Measurements from ENCODE around the gene ESR1.
A peak's percentile ranks its signal among the peaks of the same experiment; 100 is the strongest.
"Not testable (repeated sequence)": the region's sequence is repeated elsewhere in the genome, so short reads cannot be mapped to it uniquely, and the experiment has no call there.

ESR1 gene

GRCh38 chr6:151899796-151900195 is 92.3 kb downstream of the ESR1 start:
- not testable (repeated sequence) for DNase-seq

DNA sequence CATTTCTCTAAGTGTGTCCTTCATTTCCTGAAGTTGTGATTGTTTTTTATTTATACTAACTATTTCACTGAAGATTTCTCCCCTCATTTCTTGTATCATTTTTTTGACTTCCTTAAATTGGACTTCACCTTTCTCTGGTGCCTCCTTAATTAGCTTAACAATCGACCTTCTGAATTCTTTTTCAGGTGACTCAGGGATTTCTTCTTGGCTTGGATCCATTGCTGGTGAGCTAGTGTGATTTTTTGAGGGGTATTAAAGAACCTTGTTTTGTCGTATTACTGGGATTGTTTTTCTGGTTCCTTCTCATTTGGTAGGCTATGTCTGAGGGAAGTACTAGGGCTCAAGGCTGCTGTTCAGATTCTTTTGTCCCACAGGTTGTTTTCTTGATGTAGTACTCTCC is 92.8 kb downstream of the ESR1 start:
- DNase-seq = no peak

DNA sequence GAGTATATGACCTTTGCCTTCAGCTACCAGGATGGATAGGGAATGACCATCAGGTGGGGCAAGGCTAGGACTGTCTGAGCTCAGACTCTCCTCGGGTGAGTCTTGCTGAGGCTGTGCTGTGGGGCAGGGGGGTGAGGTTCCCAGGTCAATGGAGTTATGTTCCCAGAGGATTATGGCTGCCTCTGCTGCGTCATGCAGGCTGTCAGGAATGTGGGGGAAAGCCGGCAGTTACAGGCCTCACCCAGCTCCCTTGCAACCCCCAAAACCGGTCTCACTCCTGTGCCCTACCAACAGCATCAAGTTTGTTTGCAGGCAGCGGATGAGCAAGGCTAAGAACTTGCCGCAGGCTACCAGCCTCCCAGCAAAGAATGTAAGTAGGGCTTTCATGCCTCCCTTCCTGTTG is 93.5 kb downstream of the ESR1 start:
- no peak for DNase-seq

GRCh38 chr6:151904631-151905030 is 97.1 kb downstream of the ESR1 start:
- no peak for DNase-seq

GRCh38 chr6:151905072-151905471 is 97.6 kb downstream of the ESR1 start:
- no peak for DNase-seq

- no peak for DNase-seq
These were observed 98.4 kb downstream of the ESR1 start for GRCh38 chr6:151905854-151906253.

GRCh38 chr6:151911401-151911800 is 103.9 kb downstream of the ESR1 start:
- no peak for DNase-seq

- DNase-seq = no peak
These were observed 107.0 kb downstream of the ESR1 start for GRCh38 chr6:151914484-151914883.

DNA sequence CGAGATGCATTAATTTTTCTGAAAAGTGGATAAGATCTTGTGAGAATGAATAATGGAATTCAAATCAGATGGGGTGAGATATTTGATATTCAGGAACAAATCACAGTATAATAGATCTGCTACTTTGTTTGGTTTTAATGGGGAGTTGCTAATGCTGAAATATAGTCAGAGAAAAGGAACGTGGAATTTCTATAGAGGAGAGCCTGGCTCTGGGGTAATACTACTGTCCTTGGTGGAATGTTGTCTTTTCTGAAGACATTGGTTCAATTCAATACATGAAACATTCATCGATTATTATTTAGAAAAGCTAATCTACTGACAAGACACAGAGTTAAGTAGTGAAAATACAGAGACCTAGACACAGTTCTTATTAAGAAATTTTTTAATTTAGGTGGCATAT is 108.6 kb downstream of the ESR1 start:
- no peak for DNase-seq

DNA sequence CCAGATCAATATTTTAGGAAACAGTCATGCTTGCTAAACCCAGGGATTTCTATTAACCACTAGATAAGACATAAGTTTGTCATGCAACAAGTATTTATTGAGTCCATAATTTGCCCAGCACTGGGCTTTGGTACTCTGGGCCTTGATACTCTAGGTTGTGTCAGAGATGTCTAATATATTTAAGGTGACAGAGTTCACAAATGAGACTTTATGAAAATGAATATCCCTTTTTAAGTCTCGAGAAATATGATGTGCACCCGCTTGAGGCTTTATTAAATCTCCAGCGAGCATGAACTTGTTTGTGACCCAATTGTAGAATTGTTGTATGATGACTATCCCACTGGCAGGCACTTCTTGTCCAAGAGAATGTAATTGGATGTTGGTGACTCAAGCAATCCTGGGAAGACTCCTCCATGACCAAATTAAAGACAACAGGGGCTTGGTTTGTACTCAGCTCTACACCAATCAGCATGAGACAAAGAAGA is 109.2 kb downstream of the ESR1 start:
- DNase-seq = no peak

DNA sequence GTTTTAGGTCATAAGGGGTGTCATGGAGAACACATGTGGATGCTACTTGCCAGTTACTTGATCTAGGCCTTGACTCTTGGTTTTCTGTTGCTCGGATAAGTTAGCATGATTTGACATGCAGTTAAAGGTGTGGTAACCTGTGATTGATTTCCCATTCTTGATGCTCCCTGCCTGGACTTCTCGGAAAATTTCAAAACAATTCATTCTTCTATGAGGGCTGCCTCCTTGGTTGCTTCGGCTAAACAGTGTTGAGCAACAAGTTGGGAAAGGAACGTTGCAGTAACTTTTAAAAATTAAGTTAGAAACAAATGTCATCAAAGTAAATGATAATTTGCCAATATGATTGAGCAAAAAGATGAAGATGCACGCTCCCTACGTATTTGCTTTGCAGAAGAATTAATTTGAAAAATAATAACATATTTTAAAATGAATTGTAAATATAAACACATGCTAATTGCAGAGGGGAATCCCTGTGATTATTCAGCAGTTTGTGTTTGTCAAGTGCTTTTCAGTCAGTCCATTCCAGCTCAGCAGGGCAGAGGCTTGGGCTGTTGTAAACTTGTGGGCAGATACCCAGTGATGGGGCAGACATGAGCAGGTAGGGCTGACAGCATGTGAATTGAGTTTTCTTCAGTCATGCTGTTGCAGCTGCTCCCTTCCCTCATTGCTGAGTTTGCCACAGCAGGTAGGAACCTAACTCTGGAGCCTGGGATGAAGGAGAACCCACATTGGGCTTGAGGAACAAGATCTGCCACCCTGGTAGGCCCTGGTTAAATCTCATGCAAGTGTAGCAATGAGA is 110.2 kb downstream of the ESR1 start:
- no peak for DNase-seq

DNA sequence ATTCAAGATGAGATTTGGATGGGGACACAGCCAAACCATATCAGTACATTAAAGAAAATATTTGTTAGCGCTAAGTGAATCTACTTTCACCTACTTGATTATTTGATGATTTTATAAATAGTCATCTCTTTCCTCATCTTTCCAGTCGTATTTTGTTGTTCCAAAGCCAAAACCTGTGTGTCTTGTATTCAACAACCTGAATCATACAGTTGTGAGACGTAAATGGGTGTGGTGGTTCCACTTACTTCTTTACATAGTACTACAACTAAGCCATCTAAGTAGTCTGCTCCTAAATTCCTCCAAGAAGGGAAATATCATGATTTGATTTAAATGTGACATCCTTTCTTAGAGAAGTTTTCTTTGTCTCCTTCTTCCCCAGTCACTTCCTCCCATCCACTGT is 132.8 kb downstream of the ESR1 start:
- no peak for DNase-seq

GRCh38 chr6:151948002-151948743 is 140.7 kb downstream of the ESR1 start:
- no peak for DNase-seq

- peak; percentile 9 for DNase-seq
These were observed 150.8 kb downstream of the ESR1 start for GRCh38 chr6:151958332-151958731.

DNA sequence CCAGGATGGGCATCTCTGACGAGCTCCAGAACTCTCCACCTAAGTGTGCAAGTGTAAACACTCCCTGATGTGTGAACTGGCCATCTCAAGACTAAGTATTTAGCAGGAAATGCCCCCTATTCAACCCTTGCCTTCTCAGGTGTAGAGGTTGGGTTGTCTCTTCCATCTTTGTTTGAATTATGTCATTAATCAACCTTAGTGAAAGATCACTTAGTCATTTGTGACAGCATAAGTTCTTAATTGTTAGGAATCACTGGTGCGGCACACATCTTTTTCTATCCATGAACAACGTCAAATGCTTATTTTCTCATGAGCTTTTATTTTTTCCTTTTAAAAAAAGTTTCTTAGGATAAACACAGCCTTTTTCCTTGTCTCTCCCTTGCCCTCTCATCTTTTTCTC is 151.6 kb downstream of the ESR1 start:
- no peak for DNase-seq

DNA sequence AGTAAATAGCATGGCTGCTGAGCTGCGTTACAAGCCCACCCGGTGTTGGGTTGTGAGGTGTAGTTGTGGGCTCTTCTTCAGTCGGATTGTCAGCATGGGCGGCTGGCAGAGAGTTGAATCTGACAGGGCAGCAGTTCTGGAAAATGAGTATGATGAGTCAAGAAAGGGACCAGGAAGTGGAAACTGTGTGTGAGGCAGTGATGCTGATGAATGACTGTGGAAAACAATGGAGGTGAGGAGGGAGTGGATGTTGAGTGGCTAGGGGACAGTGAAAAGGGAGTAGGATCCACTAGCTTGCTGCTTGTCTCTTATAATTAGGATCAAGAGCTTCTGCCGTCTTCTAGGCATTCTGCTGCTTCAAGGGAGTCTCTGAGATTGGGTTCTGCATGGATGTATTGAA is 154.3 kb downstream of the ESR1 start:
- DNase-seq = no peak

DNA sequence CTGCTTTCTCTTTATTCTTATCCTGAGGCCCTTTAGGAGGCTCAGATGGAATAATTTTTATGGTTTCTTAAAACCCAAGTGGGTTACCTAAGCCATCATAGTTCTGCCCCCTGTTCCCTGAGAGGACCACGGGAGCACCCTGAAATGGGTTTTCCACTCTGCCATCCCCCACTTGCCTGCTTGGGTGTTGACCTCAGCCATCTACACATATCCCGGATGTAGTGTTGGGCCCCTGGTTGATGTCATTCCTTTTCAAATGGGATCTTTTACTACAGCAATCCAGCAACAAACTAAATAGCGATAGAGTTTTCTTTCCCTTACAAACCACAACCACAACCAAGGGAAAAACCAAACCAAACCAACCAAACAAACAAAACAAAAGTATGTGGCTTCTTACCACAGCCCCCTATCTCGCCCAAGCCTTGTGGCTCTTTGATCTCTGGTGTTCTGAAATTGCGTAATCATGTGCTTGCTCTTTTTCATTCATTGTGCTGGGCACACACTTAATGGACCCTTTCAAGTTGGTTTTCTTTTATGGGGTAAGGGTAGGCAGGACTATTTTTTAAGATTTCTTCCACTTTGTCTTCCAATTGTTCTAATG is 154.9 kb downstream of the ESR1 start:
- DNase-seq = no peak

- DNase-seq = no peak
These were observed 155.5 kb downstream of the ESR1 start for GRCh38 chr6:151963001-151963400.

DNA sequence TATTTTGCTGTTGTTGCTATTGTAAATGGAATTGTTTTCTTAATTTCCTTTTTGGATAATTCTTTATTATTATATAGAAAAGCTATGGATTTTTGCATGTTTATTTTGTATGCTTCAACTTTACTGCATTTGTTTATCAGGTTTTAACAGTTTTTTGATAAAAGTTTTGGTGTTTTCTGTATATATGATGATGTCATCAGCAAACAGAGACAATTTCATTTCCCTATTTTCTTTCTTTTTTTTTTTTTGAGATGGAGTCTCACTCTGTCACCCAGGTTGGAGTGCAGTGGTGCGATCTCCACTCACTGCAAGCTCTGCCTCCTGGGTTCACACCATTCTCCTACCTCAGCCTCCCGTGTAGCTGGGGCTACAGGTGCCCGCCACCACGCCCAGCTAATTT is 156.9 kb downstream of the ESR1 start:
- DNase-seq = not testable (repeated sequence)

DNA sequence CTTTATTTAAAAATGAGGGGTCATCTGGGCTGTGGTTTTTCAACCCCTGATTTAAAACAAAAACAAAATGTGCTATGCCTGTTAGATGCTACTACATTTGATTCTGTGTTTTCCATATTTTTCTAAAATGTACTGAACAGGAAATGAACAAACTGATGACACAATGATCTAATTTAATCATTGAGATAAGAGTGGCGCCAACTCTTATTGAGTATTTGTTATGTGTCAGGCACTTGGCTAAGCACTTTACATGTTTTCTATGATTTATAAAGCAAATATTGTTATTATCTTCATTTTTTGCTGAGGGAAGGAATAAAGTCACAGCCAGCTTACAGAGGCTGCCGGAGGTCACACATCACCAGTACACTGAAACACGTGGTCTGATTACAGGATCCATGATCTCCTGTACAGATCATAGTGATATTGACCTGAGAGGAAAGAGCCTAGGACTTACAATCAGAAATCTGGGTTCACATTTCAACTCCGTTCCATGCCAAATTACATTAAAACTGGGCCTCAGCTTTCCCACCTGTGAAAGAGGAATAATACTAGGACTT is 166.7 kb downstream of the ESR1 start:
- DNase-seq = no peak

DNA sequence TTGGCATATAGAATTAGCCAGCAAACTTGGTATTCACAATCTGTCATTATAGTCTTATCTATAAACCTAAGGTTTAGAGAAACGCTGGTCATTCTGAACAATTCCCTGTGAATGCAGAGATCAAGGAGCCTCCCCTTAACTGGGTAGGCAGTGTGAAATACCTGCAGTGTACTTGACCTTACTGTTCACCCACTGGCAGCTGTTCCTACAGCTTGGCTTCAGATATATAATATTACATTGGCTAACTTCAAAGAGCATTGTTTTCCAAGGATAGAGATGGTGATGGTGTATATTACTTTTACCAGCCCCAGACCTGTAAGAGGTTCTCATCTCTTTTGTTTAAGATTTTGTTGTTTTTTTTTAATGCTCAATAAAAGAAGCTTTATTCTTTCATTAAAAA is 168.3 kb downstream of the ESR1 start:
- DNase-seq = no peak

- not testable (repeated sequence) for DNase-seq
These were observed 180.7 kb downstream of the ESR1 start for GRCh38 chr6:151988199-151988598.

DNA sequence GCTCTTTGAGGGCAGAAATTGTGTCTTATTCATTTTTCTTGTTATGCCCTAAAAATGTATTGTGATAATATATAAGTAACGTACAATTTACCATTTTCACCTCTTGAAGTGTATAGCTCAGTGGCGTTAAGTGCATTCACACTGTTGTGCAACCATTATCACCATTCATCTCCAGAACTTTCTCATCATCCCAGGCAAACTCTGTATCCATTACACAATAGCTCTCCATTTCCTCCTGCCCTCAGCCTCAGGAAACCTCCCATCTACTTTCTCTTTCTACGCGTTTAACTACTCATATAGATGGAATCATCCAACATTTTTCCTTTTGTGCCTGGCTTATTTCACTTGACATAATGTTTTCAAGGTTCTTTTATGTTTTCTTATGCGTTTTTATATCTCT is 184.6 kb downstream of the ESR1 start:
- no peak for DNase-seq

GRCh38 chr6:151993364-151993763 is 185.9 kb downstream of the ESR1 start:
- DNase-seq = no peak

Data from fibroblast of upper back skin (primary cell).